ENCODE measurements around the gene NTN1. TPM values are rescaled to one million over a fixed set of nuclear protein-coding genes. Genes with fewer than 3 reads are reported as not detected.

Gene NTN1
- total RNA-seq, 4 donors from 2014 or later, result 15.9 to 31.0 (median 25.0) TPM

DNA sequence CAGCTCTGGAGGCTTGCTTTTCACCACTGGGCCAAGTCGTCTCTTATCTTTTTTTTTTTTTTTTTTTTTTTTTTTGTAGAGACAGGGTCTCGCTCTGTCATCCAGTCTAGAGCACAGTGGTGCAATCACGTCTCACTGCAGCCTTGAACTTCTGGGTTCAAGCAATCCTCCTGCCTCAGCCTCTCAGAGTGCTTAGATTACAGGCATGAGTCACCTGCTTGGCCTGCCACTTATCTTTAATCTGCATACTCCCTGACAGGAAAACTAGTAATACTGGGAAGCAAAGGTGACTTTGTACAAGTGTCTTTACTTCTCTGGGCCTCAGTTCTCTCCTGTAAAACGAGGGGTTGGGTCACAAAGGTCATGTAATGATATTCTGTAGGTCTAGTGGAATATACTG is 15.0 kb downstream of the NTN1 start:
- no peaks in the 10 kb centered on the region for H3K27me3 ChIP-seq
- H3K36me3 ChIP-seq, result peaks cover 0 to 10% (median 0%) of the 10 kb centered on the region in 3 donors
- H3K4me3 ChIP-seq, result no peak overlapping the region
- TF ChIP-seq, protein P1, sequence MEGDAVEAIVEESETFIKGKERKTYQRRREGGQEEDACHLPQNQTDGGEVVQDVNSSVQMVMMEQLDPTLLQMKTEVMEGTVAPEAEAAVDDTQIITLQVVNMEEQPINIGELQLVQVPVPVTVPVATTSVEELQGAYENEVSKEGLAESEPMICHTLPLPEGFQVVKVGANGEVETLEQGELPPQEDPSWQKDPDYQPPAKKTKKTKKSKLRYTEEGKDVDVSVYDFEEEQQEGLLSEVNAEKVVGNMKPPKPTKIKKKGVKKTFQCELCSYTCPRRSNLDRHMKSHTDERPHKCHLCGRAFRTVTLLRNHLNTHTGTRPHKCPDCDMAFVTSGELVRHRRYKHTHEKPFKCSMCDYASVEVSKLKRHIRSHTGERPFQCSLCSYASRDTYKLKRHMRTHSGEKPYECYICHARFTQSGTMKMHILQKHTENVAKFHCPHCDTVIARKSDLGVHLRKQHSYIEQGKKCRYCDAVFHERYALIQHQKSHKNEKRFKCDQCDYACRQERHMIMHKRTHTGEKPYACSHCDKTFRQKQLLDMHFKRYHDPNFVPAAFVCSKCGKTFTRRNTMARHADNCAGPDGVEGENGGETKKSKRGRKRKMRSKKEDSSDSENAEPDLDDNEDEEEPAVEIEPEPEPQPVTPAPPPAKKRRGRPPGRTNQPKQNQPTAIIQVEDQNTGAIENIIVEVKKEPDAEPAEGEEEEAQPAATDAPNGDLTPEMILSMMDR (IDR thresholded peaks at IDR 0.05), result no peak
- TF ChIP-seq EP300 (IDR thresholded peaks at IDR 0.05) (no peak), POLR2A (IDR thresholded peaks at IDR 0.05) (no peak)
- DNase-seq (ENCODE audit: low spot score in 2 of 2), result no peak
- H3K9me3 ChIP-seq, result peaks cover 0 to 23% (median 0%) of the 10 kb centered on the region in 4 donors
- no peak overlapping the region for H3K27ac ChIP-seq
- WGBS, 2 donors, result 75 to 82% methylated on average over 4 of the region's 4 CpGs
- no peaks in the 10 kb centered on the region for H3K4me1 ChIP-seq

DNA sequence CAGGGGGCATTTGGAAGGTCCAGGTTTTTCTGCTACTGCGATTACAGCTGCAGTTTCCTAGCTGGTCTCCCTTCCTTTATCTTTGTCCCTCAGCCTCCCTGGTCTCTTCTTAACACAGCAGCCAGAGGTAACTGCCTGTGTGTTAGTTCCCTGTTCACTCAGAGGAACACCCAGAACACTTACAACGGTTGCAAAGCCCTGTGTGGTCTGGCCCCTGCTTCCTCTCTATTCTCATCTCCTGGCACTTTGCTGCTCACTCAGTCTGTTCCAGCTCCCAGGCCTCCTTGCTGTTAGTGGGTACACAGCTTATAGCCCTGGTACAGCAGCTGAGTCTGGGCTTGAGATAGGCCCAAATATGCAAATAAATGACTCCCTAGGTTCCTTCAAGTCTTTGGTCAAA is 16.4 kb downstream of the NTN1 start:
- WGBS, 2 donors, result 46 to 55% methylated on average over 2 of the region's 2 CpGs
- Histone ChIP-seq H3K4me1 (no peaks in the 10 kb centered on the region), H3K27ac (no peak overlapping the region)

DNA sequence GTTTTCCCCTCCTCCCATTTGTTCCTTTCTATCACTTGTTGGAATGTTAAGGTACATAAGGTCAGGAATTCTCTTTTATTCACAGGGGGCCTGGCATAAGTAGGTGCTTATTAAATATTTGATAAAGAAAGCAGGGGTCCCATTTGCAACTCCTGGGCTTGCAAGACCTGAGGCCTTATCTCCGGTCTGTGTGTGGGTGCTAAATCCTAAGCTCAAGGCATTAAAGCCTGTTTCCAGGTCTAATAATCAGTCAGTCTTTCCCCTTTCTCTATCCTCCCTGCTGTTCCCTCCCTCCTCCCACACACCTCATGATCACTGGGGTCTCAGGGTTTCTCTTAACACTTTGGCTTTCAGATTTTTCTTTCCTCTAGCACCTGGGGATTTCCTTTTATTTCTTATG is 17.1 kb downstream of the NTN1 start:
- DNase-seq (ENCODE audit: low spot score in 2 of 2), result no peak
- peaks cover 0 to 23% (median 0%) of the 10 kb centered on the region in 4 donors for H3K9me3 ChIP-seq
- H3K36me3 ChIP-seq, result peaks cover 0 to 10% (median 0%) of the 10 kb centered on the region in 3 donors
- no peak overlapping the region for H3K27ac ChIP-seq
- WGBS, 2 donors, result 77% methylated on average over 1 of the region's 1 CpG
- no peak for TF ChIP-seq EP300 (IDR thresholded peaks at IDR 0.05)
- TF ChIP-seq POLR2A (IDR thresholded peaks at IDR 0.05), result no peak
- TF ChIP-seq, protein P1 (IDR thresholded peaks at IDR 0.05), result no peak
- no peaks in the 10 kb centered on the region for H3K27me3 ChIP-seq
- no peaks in the 10 kb centered on the region for H3K4me1 ChIP-seq
- H3K4me3 ChIP-seq, result no peak overlapping the region

More for the DNA sequence above, 16.4 kb downstream of the NTN1 start:
- TF ChIP-seq, protein P1 (IDR thresholded peaks at IDR 0.05), result no peak
- H3K4me3 ChIP-seq, result no peak overlapping the region
- H3K36me3 ChIP-seq, result peaks cover 0 to 10% (median 0%) of the 10 kb centered on the region in 3 donors
- no peak for DNase-seq (ENCODE audit: low spot score in 2 of 2)
- H3K9me3 ChIP-seq, result peaks cover 0 to 23% (median 0%) of the 10 kb centered on the region in 4 donors
- H3K27me3 ChIP-seq, result no peaks in the 10 kb centered on the region

DNA sequence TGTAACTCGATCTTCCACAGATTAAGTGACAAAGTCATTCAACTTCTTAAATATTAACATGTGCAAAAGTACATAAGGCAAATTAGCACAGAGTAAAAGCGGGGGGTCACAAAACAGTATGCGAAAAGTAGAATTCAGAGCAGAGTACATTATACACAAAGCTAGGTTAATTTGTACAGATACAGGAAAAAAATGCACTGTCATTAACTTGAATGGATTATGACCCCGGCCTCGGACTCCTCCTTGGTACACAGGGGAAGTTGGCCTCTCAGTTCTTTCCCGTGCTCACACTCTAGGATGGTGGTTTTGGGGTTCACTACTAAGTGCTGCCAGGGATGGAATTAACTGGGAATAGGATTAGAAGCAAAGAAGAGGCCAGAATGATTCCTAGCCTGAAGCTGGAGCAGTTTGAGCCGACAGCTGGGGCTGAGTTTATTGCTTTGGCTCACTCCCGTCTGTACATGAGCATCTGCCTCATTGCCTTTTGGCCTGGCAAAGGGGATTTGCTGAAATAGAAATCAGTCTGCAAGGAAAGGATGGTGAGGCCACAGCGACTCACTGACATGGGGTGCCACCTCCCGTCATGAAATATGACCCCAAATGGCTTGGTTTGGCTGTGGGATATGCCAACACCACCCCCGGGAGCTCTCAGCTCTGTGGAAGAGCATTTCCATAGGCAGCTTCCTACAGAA is 23.6 kb downstream of the NTN1 start:
- 45 to 59% methylated on average over 11 of the region's 11 CpGs for WGBS, 2 donors
- TF ChIP-seq EP300 (IDR thresholded peaks at IDR 0.05) (no peak), POLR2A (IDR thresholded peaks at IDR 0.05) (no peak)
- TF ChIP-seq, protein P1 (IDR thresholded peaks at IDR 0.05), result no peak
- no peak for DNase-seq (ENCODE audit: low spot score in 2 of 2)

DNA sequence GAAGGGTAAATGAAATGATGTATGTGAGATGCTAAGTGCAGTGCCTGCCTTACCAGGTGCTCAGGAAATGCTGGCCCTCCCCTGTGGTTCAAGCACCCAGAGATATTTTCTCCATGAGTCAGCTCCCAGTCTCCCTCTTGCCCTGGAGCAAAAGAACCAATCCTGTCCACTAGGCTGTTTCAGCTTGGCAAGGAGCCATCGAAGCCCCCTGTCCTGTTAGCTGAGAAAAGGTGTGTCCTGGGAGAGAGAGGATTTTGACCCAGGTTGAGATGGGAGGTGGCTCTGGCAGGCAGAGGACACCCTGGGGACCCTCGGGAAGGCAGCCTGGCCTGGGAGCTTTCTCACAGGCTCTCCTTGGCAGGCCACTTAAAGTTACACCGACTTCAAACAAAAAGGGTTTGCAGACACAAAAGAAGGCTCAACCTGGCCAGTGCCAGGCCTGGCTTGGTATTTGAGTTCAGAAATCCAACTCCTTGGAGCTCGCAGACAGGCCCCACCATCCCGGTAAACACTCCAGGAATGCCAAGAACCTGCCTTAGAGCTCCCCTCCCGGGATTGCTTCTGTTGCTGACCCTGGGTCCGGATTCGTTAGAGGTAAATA is 29.6 kb downstream of the NTN1 start:
- Histone ChIP-seq H3K27ac (no peak overlapping the region), H3K4me3 (no peak overlapping the region), H3K36me3 (no peaks in the 10 kb centered on the region), H3K4me1 (no peaks in the 10 kb centered on the region), H3K27me3 (no peaks in the 10 kb centered on the region), H3K9me3 (peaks cover 0 to 32% (median 3%) of the 10 kb centered on the region in 4 donors)
- TF ChIP-seq, protein P1 (IDR thresholded peaks at IDR 0.05), result no peak
- WGBS, 2 donors, result 74 to 80% methylated on average over 8 of the region's 8 CpGs
- no peak for DNase-seq (ENCODE audit: low spot score in 2 of 2)

More for the DNA sequence above, 23.6 kb downstream of the NTN1 start:
- Histone ChIP-seq H3K4me3 (no peak overlapping the region), H3K9me3 (peaks cover 0 to 26% (median 3%) of the 10 kb centered on the region in 4 donors), H3K36me3 (peaks cover 0 to 2% (median 0%) of the 10 kb centered on the region in 3 donors), H3K27me3 (no peaks in the 10 kb centered on the region), H3K4me1 (no peaks in the 10 kb centered on the region), H3K27ac (no peak overlapping the region)
